Lower lobe of right lung (tissue), 2 donors: ENCODE data around the gene OTOP3. TPM values are rescaled to one million over a fixed set of nuclear protein-coding genes. Genes with fewer than 3 reads are reported as not detected.

Experiments
- ATAC-seq, 2 donors: fragments of 200-7000 bp; cut with Tn5 transposase; one replicate each; pipeline ENCODE4 v1.9.1; 2020 to 2022; ENCODE audit warnings: mild to moderate bottlenecking in 2 of 2, moderate library complexity in 2 of 2
- DNase-seq: peaks from one replicate; pipeline ENCODE4 v3.0.0-alpha.2; 2020
- H3K27ac ChIP-seq: fragments of 200-600 bp; one replicate; pipeline ENCODE4 v1.8.0; 2022
- H3K27me3 ChIP-seq: fragments of 200-600 bp; one replicate; pipeline ENCODE4 v1.8.0; 2022; ENCODE audit warnings: low read depth
- H3K36me3 ChIP-seq: fragments of 200-600 bp; one replicate; pipeline ENCODE4 v1.8.0; 2022; ENCODE audit warnings: mild to moderate bottlenecking
- H3K4me1 ChIP-seq: fragments of 200-600 bp; one replicate; pipeline ENCODE4 v1.8.0; 2022
- H3K4me3 ChIP-seq: fragments of 200-600 bp; one replicate; pipeline ENCODE4 v1.8.0; 2022; ENCODE audit warnings: mild to moderate bottlenecking
- H3K9me3 ChIP-seq: fragments of 200-600 bp; one replicate; pipeline ENCODE4 v1.8.0; 2022
- intact Hi-C: fragments of 100-400 bp; cut with DNase I; formaldehyde crosslinking; loops from one replicate; pipeline ENCODE4 v1.11.0; 2022
- long read RNA-seq: library from polyadenylated mRNA; unstranded; transcript quantifications from one replicate; pipeline ENCODE4 v2.0.0, GENCODE V29; 2021
- total RNA-seq: library from RNA; stranded (reverse); fragmentation: NEBNext Ultra II Directional; extraction: Animal tissue kit (Norgen Biotek cat#: 25700); gene quantifications from one replicate; pipeline ENCODE4 v1.2.1, GENCODE V29; 2021
- TF ChIP-seq, protein P1 (sequence below): fragments of 200-600 bp; IDR thresholded peaks from one replicate; pipeline ENCODE4 v1.8.0; 2022; ENCODE audit warnings: antibody characterized with exemption, mild to moderate bottlenecking
- donor health status: DM: no; HTN: yes; CAD: no; lungs with severe emphysema.

OTOP3 gene, protein sequence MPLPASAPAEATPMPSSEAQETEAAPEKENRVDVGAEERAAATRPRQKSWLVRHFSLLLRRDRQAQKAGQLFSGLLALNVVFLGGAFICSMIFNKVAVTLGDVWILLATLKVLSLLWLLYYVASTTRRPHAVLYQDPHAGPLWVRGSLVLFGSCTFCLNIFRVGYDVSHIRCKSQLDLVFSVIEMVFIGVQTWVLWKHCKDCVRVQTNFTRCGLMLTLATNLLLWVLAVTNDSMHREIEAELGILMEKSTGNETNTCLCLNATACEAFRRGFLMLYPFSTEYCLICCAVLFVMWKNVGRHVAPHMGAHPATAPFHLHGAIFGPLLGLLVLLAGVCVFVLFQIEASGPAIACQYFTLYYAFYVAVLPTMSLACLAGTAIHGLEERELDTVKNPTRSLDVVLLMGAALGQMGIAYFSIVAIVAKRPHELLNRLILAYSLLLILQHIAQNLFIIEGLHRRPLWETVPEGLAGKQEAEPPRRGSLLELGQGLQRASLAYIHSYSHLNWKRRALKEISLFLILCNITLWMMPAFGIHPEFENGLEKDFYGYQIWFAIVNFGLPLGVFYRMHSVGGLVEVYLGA
- total RNA-seq, result not detected
- long read RNA-seq, result 0 reads

DNA sequence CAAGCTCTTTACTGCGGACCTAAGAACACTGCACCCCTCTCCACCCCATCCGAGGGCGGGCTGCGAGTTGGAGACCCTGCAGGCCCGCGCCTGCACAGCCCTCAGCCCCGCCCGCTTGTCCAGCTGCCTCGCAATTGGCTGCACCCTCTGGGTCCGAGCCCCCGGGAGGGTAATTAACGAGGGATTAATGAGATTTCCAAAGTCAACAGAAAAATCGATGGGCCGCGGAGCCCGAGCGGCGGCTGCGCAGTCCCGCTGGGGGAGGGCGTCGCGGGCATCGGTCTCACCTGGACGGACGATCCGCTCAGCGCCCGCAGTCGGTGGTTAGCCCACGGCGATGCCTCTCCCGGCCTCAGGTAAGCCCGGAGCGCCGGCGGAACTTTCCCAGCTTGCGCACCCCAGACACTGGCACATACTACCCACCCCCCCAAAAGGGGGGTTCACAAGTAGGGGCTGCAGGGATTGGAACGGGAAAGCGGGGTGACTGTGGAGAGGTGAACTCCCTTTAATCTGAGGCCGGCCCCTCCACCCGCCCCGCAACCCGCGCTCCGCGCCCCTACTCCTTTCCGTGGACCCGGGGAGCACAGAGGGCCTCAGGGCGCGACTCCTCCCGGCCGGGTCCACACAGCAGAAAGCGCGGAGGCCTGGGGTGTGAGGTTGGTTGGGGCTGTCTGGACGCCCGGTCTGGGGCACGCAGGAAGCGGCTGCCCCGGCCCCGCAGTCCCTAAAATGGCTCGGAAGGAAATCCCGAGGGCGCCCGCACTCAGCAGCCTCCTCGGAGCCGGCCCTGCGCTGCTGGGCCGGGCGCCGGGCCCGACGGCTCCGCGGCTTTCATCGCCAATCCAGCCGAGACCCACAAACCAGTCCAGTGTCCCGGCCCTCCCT is at the start of gene OTOP3:
Gene OTOP3, plus strand, starts transcription at position 314 of the 885 bp plus-strand sequence. Its CDS starts 24 bp downstream, at position 338.
- Histone ChIP-seq H3K27me3 (peaks cover 72% of the 10 kb centered on the region), H3K4me3 (no peak within 1 kb of the TSS), H3K36me3 (no peaks in the 10 kb centered on the region), H3K27ac (no peak within 1 kb of the TSS), H3K9me3 (no peaks in the 10 kb centered on the region), H3K4me1 (no peaks in the 10 kb centered on the region)
- ATAC-seq, result peak; percentile 23
- no peak for DNase-seq
- TF ChIP-seq, protein P1, sequence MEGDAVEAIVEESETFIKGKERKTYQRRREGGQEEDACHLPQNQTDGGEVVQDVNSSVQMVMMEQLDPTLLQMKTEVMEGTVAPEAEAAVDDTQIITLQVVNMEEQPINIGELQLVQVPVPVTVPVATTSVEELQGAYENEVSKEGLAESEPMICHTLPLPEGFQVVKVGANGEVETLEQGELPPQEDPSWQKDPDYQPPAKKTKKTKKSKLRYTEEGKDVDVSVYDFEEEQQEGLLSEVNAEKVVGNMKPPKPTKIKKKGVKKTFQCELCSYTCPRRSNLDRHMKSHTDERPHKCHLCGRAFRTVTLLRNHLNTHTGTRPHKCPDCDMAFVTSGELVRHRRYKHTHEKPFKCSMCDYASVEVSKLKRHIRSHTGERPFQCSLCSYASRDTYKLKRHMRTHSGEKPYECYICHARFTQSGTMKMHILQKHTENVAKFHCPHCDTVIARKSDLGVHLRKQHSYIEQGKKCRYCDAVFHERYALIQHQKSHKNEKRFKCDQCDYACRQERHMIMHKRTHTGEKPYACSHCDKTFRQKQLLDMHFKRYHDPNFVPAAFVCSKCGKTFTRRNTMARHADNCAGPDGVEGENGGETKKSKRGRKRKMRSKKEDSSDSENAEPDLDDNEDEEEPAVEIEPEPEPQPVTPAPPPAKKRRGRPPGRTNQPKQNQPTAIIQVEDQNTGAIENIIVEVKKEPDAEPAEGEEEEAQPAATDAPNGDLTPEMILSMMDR, result no peak
- intact Hi-C loops, result no loop called here

DNA sequence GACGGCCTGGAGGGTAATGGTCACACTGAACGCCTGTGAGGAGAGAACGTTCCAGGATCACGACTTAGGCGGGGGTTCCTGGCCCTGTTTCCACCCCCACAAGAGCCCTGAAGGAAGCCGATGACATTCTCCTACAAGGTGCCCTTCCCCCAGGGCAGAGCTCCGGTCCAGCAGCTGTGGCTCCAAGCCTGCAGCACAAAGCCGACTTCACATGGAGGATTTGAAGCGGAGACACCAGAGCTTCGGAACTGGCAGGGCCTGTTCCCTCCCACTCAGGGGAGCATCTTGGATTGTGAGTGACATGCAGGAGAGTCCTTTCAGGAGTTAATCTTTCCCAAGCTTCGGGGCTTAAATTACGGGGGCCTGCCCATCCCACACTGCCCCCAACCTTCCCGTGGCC is 47.2 kb upstream of the OTOP3 start:
- TF ChIP-seq, protein P1, result no peak
- peaks cover 11% of the 10 kb centered on the region for H3K4me1 ChIP-seq
- H3K27ac ChIP-seq, result no peak overlapping the region
- H3K27me3 ChIP-seq, result peaks cover 51% of the 10 kb centered on the region
- H3K4me3 ChIP-seq, result no peak overlapping the region
- no peak for DNase-seq
- intact Hi-C loops, result no loop called here
- ATAC-seq, result no peak
- H3K9me3 ChIP-seq, result no peaks in the 10 kb centered on the region
- no peaks in the 10 kb centered on the region for H3K36me3 ChIP-seq

DNA sequence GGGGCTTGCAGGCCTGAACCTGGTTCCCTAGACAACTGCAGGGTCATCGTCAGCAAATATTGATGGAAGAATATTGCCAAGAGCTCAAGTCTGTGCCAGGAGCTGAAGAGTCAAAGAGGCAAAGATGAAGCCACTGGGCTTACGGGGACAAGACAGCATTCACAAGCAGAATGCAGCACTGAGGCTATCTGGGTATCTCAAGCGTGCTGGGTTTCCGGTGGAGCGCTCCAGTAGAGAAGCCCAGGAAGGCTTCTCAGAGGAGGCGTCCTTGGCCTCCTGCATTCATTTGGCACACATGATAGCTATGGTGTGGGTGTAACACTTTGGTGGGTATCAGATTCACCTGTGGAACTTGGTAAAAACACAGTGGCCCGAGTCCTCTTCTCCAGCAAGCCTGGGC is 45.1 kb upstream of the OTOP3 start:
- ATAC-seq (no peak), DNase-seq (no peak)
- no peak overlapping the region for H3K27ac ChIP-seq
- peaks cover 14% of the 10 kb centered on the region for H3K4me1 ChIP-seq
- H3K9me3 ChIP-seq, result no peaks in the 10 kb centered on the region
- H3K27me3 ChIP-seq, result peaks cover 72% of the 10 kb centered on the region
- TF ChIP-seq, protein P1, result no peak
- intact Hi-C loops, result no loop called here
- no peaks in the 10 kb centered on the region for H3K36me3 ChIP-seq
- H3K4me3 ChIP-seq, result no peak overlapping the region

DNA sequence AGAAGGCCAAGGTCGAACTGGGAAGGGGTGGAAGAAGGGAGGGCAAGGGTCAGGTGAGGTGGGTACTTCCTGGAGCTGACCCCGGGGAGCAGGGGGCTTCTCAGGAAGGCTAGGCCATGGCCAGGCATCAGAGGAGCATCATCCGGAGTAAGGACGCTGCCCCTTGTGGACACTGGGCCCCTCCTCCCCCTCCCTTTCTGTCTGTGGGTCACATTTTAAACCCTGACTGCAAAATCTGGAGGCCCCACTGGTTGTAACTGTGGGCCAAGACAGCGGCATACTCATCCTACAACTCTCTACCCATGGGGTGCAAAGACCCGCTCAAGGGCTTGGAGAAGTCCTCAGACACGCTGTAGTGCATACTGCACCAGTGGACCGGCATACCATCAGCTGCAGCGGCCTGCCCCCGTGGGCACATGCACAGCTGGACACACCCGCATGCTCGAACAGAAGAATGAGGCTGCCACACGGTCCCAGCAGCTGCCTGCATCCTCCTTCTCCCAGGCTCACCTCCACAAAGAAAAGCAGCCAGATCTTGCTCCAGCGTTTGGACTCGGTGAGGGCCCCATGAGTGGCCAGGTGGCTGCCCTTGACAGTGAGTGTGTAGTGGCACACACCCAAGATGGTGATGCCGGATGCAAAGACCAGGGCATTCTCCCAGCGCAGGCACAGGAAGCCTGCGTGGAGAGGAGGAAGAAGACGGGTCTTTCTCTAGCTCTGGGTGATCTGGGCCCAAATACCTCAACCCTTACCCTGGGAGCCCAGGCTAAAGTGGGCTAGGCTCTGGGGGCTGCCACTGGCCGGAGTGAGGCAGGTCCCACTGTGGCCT is 43.5 kb upstream of the OTOP3 start:
- Histone ChIP-seq H3K27me3 (peaks cover 76% of the 10 kb centered on the region), H3K27ac (no peak overlapping the region), H3K9me3 (no peaks in the 10 kb centered on the region), H3K4me3 (no peak overlapping the region), H3K4me1 (peaks cover 14% of the 10 kb centered on the region), H3K36me3 (no peaks in the 10 kb centered on the region)
- intact Hi-C loops, result no loop called here
- ATAC-seq (peak; percentile 52 to 64), DNase-seq (no peak)
- TF ChIP-seq, protein P1, result no peak
